GM19463 (cell line): Measurements from ENCODE around the gene NAALADL2.
"Not testable (repeated sequence)": the region's sequence is repeated elsewhere in the genome, so short reads cannot be mapped to it uniquely, and the experiment has no call there.

ENCODE experiments used
- ATAC-seq: cut with Tn5 transposase; IDR thresholded peaks from one replicate; pipeline ENCODE4 v1.9.1; 2021; ENCODE audit warnings: mild to moderate bottlenecking, moderate library complexity; ENCODE audit not compliant: unreplicated experiment

NAALADL2 gene

DNA sequence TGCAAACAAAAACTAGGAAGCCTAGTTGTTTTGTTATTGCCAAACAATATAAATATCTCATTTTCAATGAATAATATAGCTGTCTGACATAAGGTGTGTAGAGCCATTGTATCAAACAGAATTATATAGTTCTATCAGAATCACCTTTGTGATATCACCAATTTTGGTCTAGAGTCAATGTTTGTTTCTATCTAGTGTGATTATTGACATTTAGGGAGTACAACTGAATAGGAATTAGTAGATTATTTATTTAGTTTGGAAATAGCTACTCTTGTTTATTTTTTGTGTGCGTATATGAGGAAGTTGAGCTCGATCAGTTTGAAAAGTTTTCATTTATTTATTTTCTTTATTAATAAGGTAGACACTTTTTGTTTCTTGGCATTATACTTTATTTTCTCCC lies 389.7 kb downstream of the NAALADL2 start:
- ATAC-seq, result no peak

DNA sequence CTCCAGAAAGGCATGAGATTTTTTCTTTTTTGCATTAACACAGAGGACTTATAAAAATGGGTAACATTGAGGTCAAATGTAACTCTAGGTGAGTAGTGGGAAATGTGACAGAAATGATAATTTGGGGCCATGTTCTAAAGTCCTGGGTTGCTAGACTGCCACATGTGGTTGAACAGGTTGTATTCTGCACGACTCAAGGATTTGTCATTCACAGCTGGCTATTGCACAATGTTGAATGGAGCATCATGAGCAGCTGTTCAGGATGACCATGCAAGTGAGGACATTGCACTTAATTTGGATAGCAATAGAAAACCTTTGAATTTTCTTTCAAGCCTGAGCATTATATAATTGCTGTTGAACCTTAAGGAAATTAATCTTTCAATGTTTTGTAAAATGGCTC lies 396.6 kb downstream of the NAALADL2 start:
- ATAC-seq, result no peak

DNA sequence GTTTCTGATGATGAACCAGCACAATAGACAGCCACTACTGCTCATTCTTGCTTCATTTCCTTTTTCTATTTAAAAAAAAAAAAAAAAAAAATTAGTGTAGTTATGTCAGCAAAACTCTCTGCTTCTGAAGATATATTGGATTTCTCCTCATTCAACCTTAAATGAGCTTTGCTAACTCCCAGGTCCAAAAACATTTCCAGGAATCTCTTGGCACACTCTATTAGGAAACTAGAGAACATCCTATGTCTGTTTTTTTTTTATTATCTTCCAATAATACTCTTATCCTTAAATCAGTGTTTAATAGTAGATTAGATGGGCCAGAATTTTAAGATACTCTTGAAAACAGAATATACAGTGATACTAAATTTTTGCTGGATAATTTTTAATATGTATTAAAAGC lies 398.0 kb downstream of the NAALADL2 start:
- no peak for ATAC-seq

- no peak for ATAC-seq
These were observed 399.6 kb downstream of the NAALADL2 start for GRCh38 chr3:175258763-175259162.

DNA sequence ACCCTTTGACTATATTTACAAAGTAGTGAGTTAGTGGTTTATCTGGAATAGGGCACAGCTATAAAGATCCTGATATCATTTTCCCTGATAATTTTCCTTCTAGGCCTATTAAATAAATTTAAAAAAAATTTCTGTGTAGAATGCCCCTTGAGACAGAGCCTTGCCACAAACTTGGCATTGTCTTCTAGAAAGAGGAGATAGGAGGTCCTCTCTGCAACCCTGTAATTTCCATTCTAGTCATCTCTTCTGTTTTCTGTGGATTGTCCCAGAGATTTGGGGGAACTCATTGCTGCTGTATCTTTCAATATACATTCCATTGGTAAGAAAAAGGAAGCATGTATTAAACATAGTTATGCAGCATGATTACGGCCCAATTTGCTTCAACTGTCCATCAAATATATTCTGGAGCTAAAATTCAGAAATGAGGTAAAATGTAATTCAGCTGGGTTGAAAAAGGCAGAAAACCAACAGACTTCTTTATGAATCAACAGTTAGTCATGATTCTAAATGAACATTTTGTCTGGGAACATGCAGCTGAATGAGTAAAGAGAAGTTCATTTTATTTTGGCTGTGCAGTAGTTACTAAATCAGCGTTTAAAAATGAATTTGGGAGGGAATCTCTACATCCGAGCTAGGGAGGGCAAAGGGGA lies 401.1 kb downstream of the NAALADL2 start:
- no peak for ATAC-seq

GRCh38 chr3:175266478-175266877 lies 407.3 kb downstream of the NAALADL2 start:
- no peak for ATAC-seq

DNA sequence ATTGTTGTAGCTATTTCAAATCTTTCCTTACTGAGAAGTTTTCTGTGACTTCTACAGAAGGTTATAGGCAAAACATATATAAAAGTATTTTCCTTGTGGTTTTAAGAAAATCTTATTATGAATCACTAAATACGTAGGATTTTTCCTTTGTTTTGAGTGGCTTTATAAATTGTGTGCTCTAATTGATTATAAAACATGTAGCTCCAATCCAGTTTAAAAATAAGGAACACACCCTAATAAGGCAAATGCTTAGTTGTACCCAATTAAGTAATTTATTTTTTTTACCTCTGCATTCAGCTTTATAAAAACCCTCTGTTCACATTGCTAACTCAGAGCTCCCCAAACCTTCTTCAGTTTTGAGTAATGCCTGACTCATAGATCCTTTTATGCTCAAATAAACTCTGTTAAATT lies 408.0 kb downstream of the NAALADL2 start:
- no peak for ATAC-seq

GRCh38 chr3:175267561-175267960 lies 408.4 kb downstream of the NAALADL2 start:
- ATAC-seq, result no peak

GRCh38 chr3:175269394-175269793 lies 410.3 kb downstream of the NAALADL2 start:
- ATAC-seq, result no peak

DNA sequence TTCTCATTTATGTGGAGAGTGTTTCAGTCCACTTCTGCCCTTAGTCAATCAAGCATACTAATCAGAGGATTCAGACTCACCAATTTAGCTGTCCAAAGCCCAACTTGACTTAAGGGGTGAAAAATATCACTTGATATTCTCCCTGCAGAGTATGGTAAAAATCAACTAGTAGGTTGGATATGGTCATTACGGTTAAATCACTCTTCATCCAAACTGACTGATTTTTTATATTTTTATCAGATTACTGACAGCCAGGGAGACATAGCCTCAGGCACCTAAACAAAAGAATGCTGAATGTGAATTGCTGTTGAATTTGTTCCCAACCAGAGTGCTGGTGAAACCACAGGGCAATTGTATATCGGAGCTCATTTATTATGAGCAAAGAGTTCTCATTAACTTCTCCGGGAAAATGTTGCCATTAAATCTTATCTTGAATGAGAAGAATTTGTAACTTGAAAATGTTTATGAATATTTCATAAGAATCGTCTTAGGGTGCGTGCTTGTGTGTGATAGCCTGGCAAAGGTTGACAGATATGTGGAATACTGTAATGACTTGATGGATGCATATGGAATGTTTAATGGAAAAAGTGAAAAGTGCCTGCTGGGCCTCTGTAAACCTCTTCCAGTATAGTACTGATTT lies 411.2 kb downstream of the NAALADL2 start:
- no peak for ATAC-seq

DNA sequence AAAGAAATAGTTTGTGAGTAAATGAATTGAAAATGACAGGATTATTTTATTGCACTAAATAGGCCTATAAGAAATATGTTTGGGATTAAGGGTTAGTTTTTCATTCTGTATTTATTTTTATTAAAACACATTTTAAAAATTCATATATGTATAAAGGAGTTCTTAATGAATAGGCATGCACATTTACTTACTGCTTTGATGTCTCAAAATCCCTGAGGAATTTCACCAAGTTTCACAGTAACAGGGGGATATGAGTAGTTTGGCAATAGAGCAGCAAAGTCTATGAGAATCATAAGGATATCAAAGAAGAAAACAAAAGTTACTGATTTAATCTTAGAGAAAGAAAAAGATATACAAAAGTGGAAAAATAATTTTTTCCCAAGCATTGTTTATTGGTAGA lies 411.7 kb downstream of the NAALADL2 start:
- no peak for ATAC-seq

GRCh38 chr3:175271465-175271864 lies 412.3 kb downstream of the NAALADL2 start:
- ATAC-seq, result not testable (repeated sequence)

DNA sequence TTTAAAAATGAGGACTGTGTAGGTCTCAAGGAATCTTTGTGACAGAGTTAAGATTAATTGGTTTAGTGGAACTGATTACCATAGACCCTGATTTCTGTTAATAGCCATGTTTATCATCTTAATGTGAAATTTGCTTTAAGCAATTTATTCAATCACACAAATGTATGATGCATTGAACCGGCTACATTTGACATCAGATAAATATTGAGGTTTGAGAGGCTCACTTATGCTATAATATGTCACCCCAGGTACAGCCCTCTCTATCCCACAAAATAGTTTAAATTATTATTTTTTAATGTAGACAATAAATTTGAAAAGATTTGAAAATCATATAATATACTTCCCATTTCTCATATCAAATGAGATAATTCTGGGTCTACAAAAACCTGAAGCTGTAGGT lies 413.3 kb downstream of the NAALADL2 start:
- ATAC-seq, result no peak

GRCh38 chr3:175273573-175273972 lies 414.4 kb downstream of the NAALADL2 start:
- ATAC-seq, result no peak

DNA sequence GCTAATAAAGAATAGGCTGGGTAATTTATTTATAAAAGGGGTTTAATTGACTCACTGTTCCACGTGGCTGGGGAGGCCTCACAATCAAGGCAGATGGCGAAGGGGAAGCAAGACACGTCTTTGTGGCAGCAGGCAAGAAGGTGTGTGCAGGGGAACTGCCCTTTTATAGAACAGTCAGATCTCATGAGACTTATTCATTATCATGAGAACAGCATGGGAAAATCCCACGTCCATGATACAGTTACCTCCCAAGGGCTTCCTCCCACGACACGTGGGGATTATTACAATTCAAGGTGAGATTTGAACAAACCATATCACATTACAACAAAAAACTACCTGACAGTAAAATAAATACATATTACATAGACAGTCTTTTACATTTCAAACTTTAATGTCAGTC lies 414.9 kb downstream of the NAALADL2 start:
- ATAC-seq, result peak; percentile 72

DNA sequence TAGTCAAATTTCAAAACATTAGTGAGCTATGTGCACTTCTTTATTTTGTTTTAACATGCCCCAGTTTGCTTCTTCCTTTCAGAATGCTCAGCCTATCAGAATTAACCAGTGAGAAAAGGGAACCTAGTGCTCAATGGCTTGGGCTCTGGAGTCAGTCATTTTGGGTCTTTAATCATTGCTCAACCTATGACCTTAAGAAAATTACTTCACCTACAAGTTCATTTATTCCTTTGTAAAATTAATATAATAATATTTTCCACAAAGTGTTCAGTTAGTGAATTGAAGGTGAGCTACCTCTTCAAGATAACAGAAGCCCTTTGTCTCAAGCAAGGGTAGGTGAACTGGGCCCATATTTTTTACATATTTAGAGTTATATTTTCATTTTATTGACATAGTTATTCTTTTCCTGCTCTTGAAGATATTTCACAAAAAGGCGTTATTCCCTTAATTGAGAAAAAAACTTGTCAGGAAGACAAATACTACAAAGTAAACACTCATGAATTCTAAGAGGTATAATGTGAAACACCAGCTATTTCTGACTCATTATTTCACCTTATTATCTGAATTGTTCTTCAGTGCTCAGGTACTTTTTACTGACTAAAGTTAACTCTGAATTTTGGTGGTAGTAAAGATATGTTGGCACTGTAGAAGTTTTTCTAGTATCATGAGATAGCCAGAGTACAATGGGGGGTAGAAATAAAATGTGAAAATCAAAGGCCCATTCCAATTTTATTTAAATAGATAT lies 415.5 kb downstream of the NAALADL2 start:
- peak; percentile 34 for ATAC-seq

- ATAC-seq, result no peak
These were observed 419.5 kb downstream of the NAALADL2 start for GRCh38 chr3:175278680-175279079.

DNA sequence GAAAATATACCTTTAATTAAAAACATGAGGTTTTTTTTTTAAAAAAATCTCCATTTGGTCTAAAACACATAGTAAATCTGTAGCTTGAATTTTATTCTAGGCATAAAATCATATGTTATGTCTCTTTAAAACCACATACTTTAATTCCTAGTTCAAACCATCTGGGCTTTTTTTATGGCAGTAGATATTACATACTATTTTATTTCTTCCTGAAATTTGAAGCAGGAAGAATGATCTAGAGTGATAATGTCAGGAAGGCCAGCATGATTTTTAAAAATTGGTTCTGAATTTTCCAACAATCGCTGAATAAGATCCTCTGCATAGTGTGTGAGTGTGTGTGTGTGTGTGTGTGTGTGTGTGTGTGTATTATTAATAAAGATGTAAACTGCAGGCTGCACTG lies 420.3 kb downstream of the NAALADL2 start:
- ATAC-seq, result no peak

- no peak for ATAC-seq
These were observed 420.8 kb downstream of the NAALADL2 start for GRCh38 chr3:175279911-175280310.

GRCh38 chr3:175287361-175287963 lies 428.3 kb downstream of the NAALADL2 start:
- ATAC-seq, result peak; percentile 100

GRCh38 chr3:175288621-175289020 lies 429.5 kb downstream of the NAALADL2 start:
- no peak for ATAC-seq

GRCh38 chr3:175294793-175295192 lies 435.7 kb downstream of the NAALADL2 start:
- peak; percentile 56 for ATAC-seq
